Upper lobe of left lung (tissue), 4 donors: ENCODE measurements around the gene MMP24.

ENCODE experiments used
- EP300 ChIP-seq, 4 donors: sonication (generic); formaldehyde crosslinking; IDR thresholded peaks; one replicate each; pipeline ENCODE4 v1.5.1; 2017; ENCODE audit warnings: antibody characterized with exemption in 4 of 4, control low read depth in 2 of 4
- POLR2A ChIP-seq, 4 donors: fragments of 450-650 bp; IDR thresholded peaks; one replicate each; pipeline ENCODE4 v1.5.1; 2016 to 2017; ENCODE audit warnings: antibody characterized with exemption in 4 of 4, mild to moderate bottlenecking in 2 of 4
- POLR2AphosphoS5 ChIP-seq, 2 donors: sonication (generic); formaldehyde crosslinking; IDR thresholded peaks; one replicate each; pipeline ENCODE4 v1.5.1; 2017; ENCODE audit warnings: antibody characterized with exemption in 2 of 2
- TF ChIP-seq, protein P1 (sequence below), 6 experiments: fragments of 450-650 bp in 4 of 6; fragments of 200-600 bp in 2 of 6; sonication (generic) in 2 of 6; IDR thresholded peaks; one replicate each; pipeline ENCODE4 v1.5.1; 2016 to 2019; ENCODE audit warnings: antibody characterized with exemption in 6 of 6

DNA sequence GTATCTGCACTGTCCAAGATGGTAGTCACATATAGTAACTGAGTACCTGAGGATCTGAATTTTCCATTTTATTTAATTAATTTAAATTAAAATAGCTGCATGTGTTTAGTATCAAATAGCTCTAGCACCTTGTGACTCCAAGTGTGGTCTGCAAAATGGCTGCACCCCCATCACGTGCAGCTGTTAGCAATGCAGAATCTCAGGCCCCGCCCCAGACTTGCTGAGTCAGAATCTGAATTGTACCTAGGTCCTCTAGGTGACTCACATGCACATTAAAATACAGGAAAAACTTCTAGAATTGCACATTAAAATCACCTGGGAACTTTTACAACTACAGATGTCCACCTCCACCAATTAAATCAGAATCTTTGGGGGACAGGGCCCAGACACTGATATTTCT is 84.9 kb downstream of the MMP24 start:
- TF ChIP-seq, protein P1, sequence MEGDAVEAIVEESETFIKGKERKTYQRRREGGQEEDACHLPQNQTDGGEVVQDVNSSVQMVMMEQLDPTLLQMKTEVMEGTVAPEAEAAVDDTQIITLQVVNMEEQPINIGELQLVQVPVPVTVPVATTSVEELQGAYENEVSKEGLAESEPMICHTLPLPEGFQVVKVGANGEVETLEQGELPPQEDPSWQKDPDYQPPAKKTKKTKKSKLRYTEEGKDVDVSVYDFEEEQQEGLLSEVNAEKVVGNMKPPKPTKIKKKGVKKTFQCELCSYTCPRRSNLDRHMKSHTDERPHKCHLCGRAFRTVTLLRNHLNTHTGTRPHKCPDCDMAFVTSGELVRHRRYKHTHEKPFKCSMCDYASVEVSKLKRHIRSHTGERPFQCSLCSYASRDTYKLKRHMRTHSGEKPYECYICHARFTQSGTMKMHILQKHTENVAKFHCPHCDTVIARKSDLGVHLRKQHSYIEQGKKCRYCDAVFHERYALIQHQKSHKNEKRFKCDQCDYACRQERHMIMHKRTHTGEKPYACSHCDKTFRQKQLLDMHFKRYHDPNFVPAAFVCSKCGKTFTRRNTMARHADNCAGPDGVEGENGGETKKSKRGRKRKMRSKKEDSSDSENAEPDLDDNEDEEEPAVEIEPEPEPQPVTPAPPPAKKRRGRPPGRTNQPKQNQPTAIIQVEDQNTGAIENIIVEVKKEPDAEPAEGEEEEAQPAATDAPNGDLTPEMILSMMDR (IDR thresholded peaks at IDR 0.05): no peak
- TF ChIP-seq POLR2A (IDR thresholded peaks at IDR 0.05) (no peak), EP300 (IDR thresholded peaks at IDR 0.05) (no peak), POLR2AphosphoS5 (IDR thresholded peaks at IDR 0.05) (no peak)
